Thyroid gland (tissue), 4 donors: ENCODE data around the gene FAM120A.

Experiments
- CTCF ChIP-seq, 6 experiments: fragments of 200-600 bp in 3 of 6; fragments of 450-650 bp in 3 of 6; sonication (generic) in 3 of 6; IDR thresholded peaks; one replicate each; pipeline ENCODE4 v1.5.1; 2016 to 2019; ENCODE audit warnings: antibody characterized with exemption in 6 of 6, mild to moderate bottlenecking in 2 of 6, inconsistent platforms in 1 of 6, moderate library complexity in 1 of 6
- POLR2A ChIP-seq, 2 donors: fragments of 450-650 bp; IDR thresholded peaks; one replicate each; pipeline ENCODE4 v1.6.1; 2017; ENCODE audit warnings: antibody characterized with exemption in 2 of 2, mild to moderate bottlenecking in 2 of 2, moderate library complexity in 1 of 2

- no peak for TF ChIP-seq CTCF (IDR thresholded peaks at IDR 0.05)
- TF ChIP-seq POLR2A (IDR thresholded peaks at IDR 0.05): no peak
Measured at GRCh38 chr9:93532141-93532540, 80.7 kb downstream of the FAM120A start.
